Measurements from ENCODE around the gene INPP5B.
A peak's percentile ranks its signal among the peaks of the same experiment; 100 is the strongest.
"Not testable (repeated sequence)": the region's sequence is repeated elsewhere in the genome, so short reads cannot be mapped to it uniquely, and the experiment has no call there.

The INPP5B gene

GRCh38 chr1:37947364-37947763 lies 511 bp upstream of the INPP5B start:
- DNase-seq = no peak

GRCh38 chr1:37945743-37946702 lies 830 bp downstream of the INPP5B start:
- peak; percentile 91 for DNase-seq

- no peak for DNase-seq
These were observed 1.6 kb downstream of the INPP5B start for GRCh38 chr1:37945251-37945650.

GRCh38 chr1:37944816-37945215 lies 2.0 kb downstream of the INPP5B start:
- DNase-seq = no peak

GRCh38 chr1:37944086-37944763 lies 2.6 kb downstream of the INPP5B start:
- peak; percentile 55 for DNase-seq

GRCh38 chr1:37940299-37940947 lies 6.4 kb downstream of the INPP5B start:
- DNase-seq = no peak

- DNase-seq = not testable (repeated sequence)
These were observed 10.1 kb downstream of the INPP5B start for GRCh38 chr1:37936760-37937159.

GRCh38 chr1:37932759-37933158 lies 14.1 kb downstream of the INPP5B start:
- peak; percentile 34 for DNase-seq

- peak; percentile 90 for DNase-seq
These were observed 15.3 kb downstream of the INPP5B start for GRCh38 chr1:37931361-37932158.

- DNase-seq = no peak
These were observed 15.8 kb downstream of the INPP5B start for GRCh38 chr1:37931102-37931360.

- DNase-seq = no peak
These were observed 16.4 kb downstream of the INPP5B start for GRCh38 chr1:37930246-37931101.

- DNase-seq = no peak
These were observed 20.6 kb downstream of the INPP5B start for GRCh38 chr1:37926038-37926924.

- no peak for DNase-seq
These were observed 21.5 kb downstream of the INPP5B start for GRCh38 chr1:37925316-37925715.

- no peak for DNase-seq
These were observed 23.3 kb downstream of the INPP5B start for GRCh38 chr1:37923551-37923889.

- DNase-seq = no peak
These were observed 23.9 kb downstream of the INPP5B start for GRCh38 chr1:37922767-37923550.

- DNase-seq = peak; percentile 12
These were observed 27.6 kb downstream of the INPP5B start for GRCh38 chr1:37919277-37919676.

- DNase-seq = no peak
These were observed 31.3 kb downstream of the INPP5B start for GRCh38 chr1:37915476-37916093.

GRCh38 chr1:37914719-37915475 lies 32.0 kb downstream of the INPP5B start:
- DNase-seq = no peak

GRCh38 chr1:37911478-37911877 lies 35.4 kb downstream of the INPP5B start:
- not testable (repeated sequence) for DNase-seq
